Thyroid gland (tissue), 4 donors: ENCODE data around the gene AQP4.

Experiments used
- CTCF ChIP-seq, 6 experiments: fragments of 200-600 bp in 3 of 6; fragments of 450-650 bp in 3 of 6; sonication (generic) in 3 of 6; IDR thresholded peaks; one replicate each; pipeline ENCODE4 v1.5.1; 2016 to 2019; ENCODE audit warnings: antibody characterized with exemption in 6 of 6, mild to moderate bottlenecking in 2 of 6, inconsistent platforms in 1 of 6, moderate library complexity in 1 of 6
- POLR2A ChIP-seq, 2 donors: fragments of 450-650 bp; IDR thresholded peaks; one replicate each; pipeline ENCODE4 v1.6.1; 2017; ENCODE audit warnings: antibody characterized with exemption in 2 of 2, mild to moderate bottlenecking in 2 of 2, moderate library complexity in 1 of 2

GRCh38 chr18:26867471-26867870 lies 2.0 kb upstream of the AQP4 start:
- no peak for TF ChIP-seq CTCF (IDR thresholded peaks at IDR 0.05)
- no peak for TF ChIP-seq POLR2A (IDR thresholded peaks at IDR 0.05)
